Panc1 (cell line): ENCODE data around the gene TNIP1. TPM values are rescaled to one million over a fixed set of nuclear protein-coding genes. Genes with fewer than 3 reads are reported as not detected.

ENCODE experiments used
- ATAC-seq: fragments of 200-7000 bp; cut with Tn5 transposase; 2 replicates; pipeline ENCODE4 v1.9.1; 2020; ENCODE audit warnings: mild to moderate bottlenecking, moderate library complexity
- BruUV-seq: library from RNA; stranded (reverse); fragments of 400-500 nt; replicated peaks from 2 replicates; lab custom pipeline; 2021; lab: Mats Ljungman, UMichigan
- CTCF ChIA-PET: fragments of 300-600 bp; sonication (Branson Sonifier 250); formaldehyde crosslinking; loops from one replicate; lab custom pipeline; 2022; ENCODE audit warnings: antibody characterized with exemption; lab: Charles Lee
- POLR2A ChIA-PET: fragments of 300-600 bp; sonication (Branson Sonifier 250); formaldehyde crosslinking; loops from one replicate; lab custom pipeline; 2022; ENCODE audit warnings: antibody characterized with exemption; lab: Charles Lee
- DNase-seq: peaks from one replicate; pipeline ENCODE4 v3.0.0-alpha.2; 2010; ENCODE audit warnings: low read depth, low spot score
- H3K27ac ChIP-seq: 2 replicates; pipeline ENCODE4 v1.5.1; 2011; ENCODE audit warnings: mild to moderate bottlenecking, low read length, inconsistent platforms
- H3K27me3 ChIP-seq: fragments of 200-500 bp; sonication (Bioruptor generic); 2 replicates; pipeline ENCODE4 v1.6.0; 2014; ENCODE audit warnings: low read length, inconsistent platforms; ENCODE audit not compliant: control insufficient read depth, insufficient read depth
- H3K36me3 ChIP-seq: fragments of 200-500 bp; sonication (Bioruptor generic); 2 replicates; pipeline ENCODE4 v1.5.1; 2014; ENCODE audit warnings: inconsistent platforms, mild to moderate bottlenecking, low read length, moderate library complexity; ENCODE audit not compliant: control insufficient read depth, insufficient read depth
- H3K4me1 ChIP-seq: 2 replicates; pipeline ENCODE4 v1.5.1; 2011; ENCODE audit warnings: inconsistent platforms, mild to moderate bottlenecking, low read length, moderate library complexity; ENCODE audit not compliant: control insufficient read depth, insufficient read depth
- H3K4me3 ChIP-seq, 2 experiments: 2 replicates each; pipeline ENCODE4 v1.5.1; 2011 to 2012; ENCODE audit warnings: low read depth in 2 of 2, low read length in 2 of 2, mild to moderate bottlenecking in 2 of 2, inconsistent platforms in 1 of 2, moderate library complexity in 1 of 2
- H3K9me3 ChIP-seq: fragments of 200-500 bp; sonication (Bioruptor generic); 2 replicates; pipeline ENCODE4 v1.5.1; 2014; ENCODE audit warnings: low read depth, mild to moderate bottlenecking, inconsistent platforms, low read length, moderate library complexity; ENCODE audit not compliant: control insufficient read depth, insufficient read depth
- CTCF ChIP-seq: fragments of 450-650 bp; IDR thresholded peaks from 2 replicates; pipeline ENCODE4 v1.5.1; 2017; ENCODE audit warnings: mild to moderate bottlenecking
- POLR2AphosphoS5 ChIP-seq: IDR thresholded peaks from 2 replicates; pipeline ENCODE4 v1.6.1; 2012; ENCODE audit warnings: mild to moderate bottlenecking, low read depth, low read length, moderate library complexity
- REST ChIP-seq, 2 experiments: IDR thresholded peaks; 2 replicates each; pipeline ENCODE4 v1.6.1; 2011 to 2012; ENCODE audit warnings: low read depth in 2 of 2, control low read depth in 1 of 2, low read length in 1 of 2, mild to moderate bottlenecking in 1 of 2, moderate library complexity in 1 of 2; ENCODE audit not compliant: insufficient read depth in 1 of 2
- SIN3A ChIP-seq: IDR thresholded peaks from 2 replicates; pipeline ENCODE4 v1.6.1; 2012; ENCODE audit warnings: low read depth, mild to moderate bottlenecking, low read length, moderate library complexity, borderline replicate concordance; ENCODE audit not compliant: insufficient read depth
- TCF7L2 ChIP-seq: IDR thresholded peaks from 2 replicates; pipeline ENCODE4 v1.6.1; 2011; ENCODE audit warnings: mild to moderate bottlenecking, low read depth, low read length, inconsistent platforms
- in situ Hi-C: cut with HindIII; loops from 2 replicates; pipeline ENCODE4 v1.10.0; 2016; ENCODE audit warnings: low sequenced_read_pairs, low pct_unique_long_range_greater_than_20kb
- intact Hi-C: fragments of 100-400 bp; cut with micrococcal nuclease; formaldehyde crosslinking; loops from one replicate; pipeline ENCODE4 v1.10.0; 2022; ENCODE audit not compliant: unreplicated experiment
- total RNA-seq: library from RNA; stranded (reverse); gene quantifications from one replicate; pipeline ENCODE4 v1.2.1, GENCODE V29; 2021; ENCODE audit not compliant: unreplicated experiment

Gene TNIP1
- total RNA-seq, 1 experiment from 2014 or later, result 81.9 TPM

GRCh38 chr5:151005950-151006576 lies 74.8 kb downstream of the TNIP1 start:
- DNase-seq (no peak), ATAC-seq (no peak)
- intact Hi-C loops (no loop called here), in situ Hi-C loops (no loop called here)
- H3K4me3 ChIP-seq, result no peak overlapping the region
- H3K36me3 ChIP-seq, result no peaks in the 10 kb centered on the region
- H3K9me3 ChIP-seq, result no peaks in the 10 kb centered on the region
- CTCF ChIA-PET, result no interaction called here
- BruUV-seq, result no TSS peak
- H3K27ac ChIP-seq, result no peak overlapping the region
- TF ChIP-seq TCF7L2, result no peak
- no peak for TF ChIP-seq CTCF
- no peak for TF ChIP-seq POLR2AphosphoS5
- TF ChIP-seq REST (IDR thresholded peaks at IDR 0.05; ENCODE audit: insufficient read depth in 1 of 2, low read depth in 2 of 2, low read length in 1 of 2), result no peak
- no peak for TF ChIP-seq SIN3A
- POLR2A ChIA-PET, result no interaction called here
- H3K27me3 ChIP-seq, result no peaks in the 10 kb centered on the region
- H3K4me1 ChIP-seq, result no peaks in the 10 kb centered on the region

- TF ChIP-seq TCF7L2 (no peak), POLR2AphosphoS5 (no peak), CTCF (no peak), REST (IDR thresholded peaks at IDR 0.05; ENCODE audit: insufficient read depth in 1 of 2, low read depth in 2 of 2, low read length in 1 of 2) (no peak), SIN3A (no peak)
- intact Hi-C loops, result no loop called here
- Histone ChIP-seq H3K27me3 (no peaks in the 10 kb centered on the region), H3K9me3 (no peaks in the 10 kb centered on the region), H3K4me3 (no peak overlapping the region), H3K36me3 (no peaks in the 10 kb centered on the region), H3K27ac (no peak overlapping the region), H3K4me1 (no peaks in the 10 kb centered on the region)
- ATAC-seq, result no peak
- ChIA-PET POLR2A (no interaction called here), CTCF (no interaction called here)
- in situ Hi-C loops, result no loop called here
- DNase-seq, result no peak
- no TSS peak for BruUV-seq
Observed at GRCh38 chr5:151005187-151005949, 75.5 kb downstream of the TNIP1 start.
